ENCODE measurements around the gene MAP1LC3A. TPM values are rescaled to one million over a fixed set of nuclear protein-coding genes. Genes with fewer than 3 reads are reported as not detected.

Gene MAP1LC3A
- total RNA-seq, 1 experiment from 2014 or later = 16.9 TPM

GRCh38 chr20:34534391-34535165 lies 23.9 kb upstream of the MAP1LC3A start:
- no peak for TF ChIP-seq CTCF (conservative IDR thresholded peaks at IDR 0.05; ENCODE audit: low read depth, low read length)
- TF ChIP-seq EZH2 (IDR thresholded peaks at IDR 0.05; ENCODE audit: borderline replicate concordance, low read depth, low read length, poor library complexity, severe bottlenecking) = no peak
- no peak for DNase-seq (ENCODE audit: low spot score)
- H3K27ac ChIP-seq (ENCODE audit: low read depth, low read length, poor library complexity, severe bottlenecking) = no peak overlapping the region
- ChIA-PET CTCF (no interaction called here), POLR2A (ENCODE audit: low non-redundant PET) (no interaction called here)
- no peaks in the 10 kb centered on the region for H3K27me3 ChIP-seq (replicated peaks; ENCODE audit: insufficient read depth, low read depth, low read length, poor library complexity)
- no peak overlapping the region for H3K4me3 ChIP-seq (ENCODE audit: low read depth, low read length, poor library complexity, severe bottlenecking)
- intact Hi-C loops (cut with micrococcal nuclease; ENCODE audit: unreplicated experiment) = loop anchor here (5.0 kb wide), 2 partner anchors 173 to 233 kb away; no protein-coding TSS in a partner anchor
- no peaks in the 10 kb centered on the region for H3K9me3 ChIP-seq (ENCODE audit: low read depth, low read length, poor library complexity, severe bottlenecking)
- BruUV-seq (replicated peaks) = no TSS peak
- H3K36me3 ChIP-seq (ENCODE audit: insufficient read depth, low read length, poor library complexity, severe bottlenecking) = peaks cover 50% of the 10 kb centered on the region
- no peaks in the 10 kb centered on the region for H3K4me1 ChIP-seq (ENCODE audit: insufficient read depth, low read length, poor library complexity, severe bottlenecking)

DNA sequence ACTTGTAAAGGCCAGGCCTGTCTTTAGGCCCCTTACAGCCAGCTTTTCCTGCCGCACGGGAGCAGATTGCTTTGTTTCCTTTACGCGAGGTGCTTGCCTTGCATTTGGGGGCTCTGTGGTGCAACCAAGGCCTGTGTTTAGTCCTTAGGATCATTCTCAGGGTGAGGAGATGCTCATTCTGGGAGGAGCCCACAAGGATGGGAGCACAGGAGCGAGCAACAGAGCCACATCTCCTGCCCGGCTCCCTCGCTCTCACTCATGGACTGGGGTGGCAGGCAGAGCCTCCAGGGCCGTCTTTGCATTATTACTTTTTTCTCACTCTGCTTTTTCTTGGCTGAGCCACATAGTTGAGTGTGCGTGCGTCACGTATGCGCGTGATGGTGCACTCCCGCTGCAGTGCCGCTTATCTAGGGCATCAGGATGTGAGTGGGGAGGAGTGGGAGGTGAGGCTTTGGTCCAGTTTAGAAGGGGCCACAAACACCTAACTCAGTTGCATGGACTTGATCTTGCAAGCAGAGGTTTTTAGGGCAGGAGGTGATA lies 23.1 kb upstream of the MAP1LC3A start:
- H3K9me3 ChIP-seq (ENCODE audit: low read depth, low read length, poor library complexity, severe bottlenecking) = no peaks in the 10 kb centered on the region
- no peaks in the 10 kb centered on the region for H3K4me1 ChIP-seq (ENCODE audit: insufficient read depth, low read length, poor library complexity, severe bottlenecking)
- ChIA-PET POLR2A (ENCODE audit: low non-redundant PET) (no interaction called here), CTCF (no interaction called here)
- H3K27me3 ChIP-seq (replicated peaks; ENCODE audit: insufficient read depth, low read depth, low read length, poor library complexity) = no peaks in the 10 kb centered on the region
- H3K36me3 ChIP-seq (ENCODE audit: insufficient read depth, low read length, poor library complexity, severe bottlenecking) = peaks cover 51% of the 10 kb centered on the region
- DNase-seq (ENCODE audit: low spot score) = no peak
- no TSS peak for BruUV-seq (replicated peaks)
- no peak overlapping the region for H3K4me3 ChIP-seq (ENCODE audit: low read depth, low read length, poor library complexity, severe bottlenecking)
- H3K27ac ChIP-seq (ENCODE audit: low read depth, low read length, poor library complexity, severe bottlenecking) = no peak overlapping the region
- TF ChIP-seq CTCF (conservative IDR thresholded peaks at IDR 0.05; ENCODE audit: low read depth, low read length) (no peak), EZH2 (IDR thresholded peaks at IDR 0.05; ENCODE audit: borderline replicate concordance, low read depth, low read length, poor library complexity, severe bottlenecking) (no peak)
- intact Hi-C loops (cut with micrococcal nuclease; ENCODE audit: unreplicated experiment) = loop anchor here (5.0 kb wide), 2 partner anchors 172 to 232 kb away; no protein-coding TSS in a partner anchor

GRCh38 chr20:34535857-34536256 lies 22.7 kb upstream of the MAP1LC3A start:
- intact Hi-C loops (cut with micrococcal nuclease; ENCODE audit: unreplicated experiment) = loop anchor here (5.0 kb wide), 2 partner anchors 171 to 231 kb away; no protein-coding TSS in a partner anchor
- CTCF ChIA-PET = no interaction called here
- no peak for DNase-seq (ENCODE audit: low spot score)
- Histone ChIP-seq H3K4me1 (ENCODE audit: insufficient read depth, low read length, poor library complexity, severe bottlenecking) (no peaks in the 10 kb centered on the region), H3K4me3 (ENCODE audit: low read depth, low read length, poor library complexity, severe bottlenecking) (no peak overlapping the region), H3K27ac (ENCODE audit: low read depth, low read length, poor library complexity, severe bottlenecking) (no peak overlapping the region), H3K27me3 (replicated peaks; ENCODE audit: insufficient read depth, low read depth, low read length, poor library complexity) (no peaks in the 10 kb centered on the region), H3K36me3 (ENCODE audit: insufficient read depth, low read length, poor library complexity, severe bottlenecking) (peaks cover 53% of the 10 kb centered on the region), H3K9me3 (ENCODE audit: low read depth, low read length, poor library complexity, severe bottlenecking) (no peaks in the 10 kb centered on the region)
- TF ChIP-seq CTCF (conservative IDR thresholded peaks at IDR 0.05; ENCODE audit: low read depth, low read length) (no peak), EZH2 (IDR thresholded peaks at IDR 0.05; ENCODE audit: borderline replicate concordance, low read depth, low read length, poor library complexity, severe bottlenecking) (no peak)
- POLR2A ChIA-PET (ENCODE audit: low non-redundant PET) = no interaction called here
- no TSS peak for BruUV-seq (replicated peaks)
